IMR-90 (cell line): Measurements from ENCODE around the gene STMN3. TPM values are rescaled to one million over a fixed set of nuclear protein-coding genes. Genes with fewer than 3 reads are reported as not detected.
A peak's percentile ranks its signal among the peaks of the same experiment; 100 is the strongest.

Source experiments
- ATAC-seq: fragments of 200-7000 bp; cut with Tn5 transposase; 2 replicates; pipeline ENCODE4 v1.9.1; 2020; ENCODE audit warnings: low read depth, mild to moderate bottlenecking, moderate library complexity
- BruUV-seq: library from RNA; stranded (reverse); fragments of 400-500 nt; replicated peaks from 2 replicates; lab custom pipeline; 2021; lab: Mats Ljungman, UMichigan
- CTCF ChIA-PET: fragments of 300-600 bp; formaldehyde crosslinking; extraction: SDS; loops from one replicate; lab custom pipeline; 2021; ENCODE audit warnings: antibody characterized with exemption; lab: Yijun Ruan, JAX
- POLR2A ChIA-PET: fragments of 300-600 bp; sonication (Branson Sonifier 250); formaldehyde crosslinking; loops from one replicate; lab custom pipeline; 2022; ENCODE audit warnings: antibody characterized with exemption; ENCODE audit not compliant: unreplicated experiment; lab: Charles Lee
- DNase-seq: peaks from one replicate; pipeline ENCODE4 v3.0.0; 2013
- H2AFZ ChIP-seq: replicated peaks from 2 replicates; pipeline ENCODE3; 2013; ENCODE audit warnings: low read length, mild to moderate bottlenecking; ENCODE audit not compliant: poor library complexity
- H2AK5ac ChIP-seq: 2 replicates; pipeline ENCODE4 v1.6.1; 2013; ENCODE audit warnings: low read depth, low read length, inconsistent platforms
- H2AK9ac ChIP-seq: replicated peaks from 2 replicates; pipeline ENCODE3; 2013; ENCODE audit warnings: mild to moderate bottlenecking, low read depth, low read length, moderate library complexity; ENCODE audit not compliant: poor library complexity
- H2BK120ac ChIP-seq: 2 replicates; pipeline ENCODE4 v1.6.1; 2013; ENCODE audit warnings: low read depth, low read length, inconsistent platforms
- H2BK15ac ChIP-seq: 3 replicates; pipeline ENCODE4 v1.6.1; 2013; ENCODE audit warnings: low read depth, low read length, inconsistent platforms
- H2BK20ac ChIP-seq: 2 replicates; pipeline ENCODE4 v1.6.1; 2013; ENCODE audit warnings: low read depth, mild to moderate bottlenecking, inconsistent platforms, low read length, moderate library complexity
- H2BK5ac ChIP-seq: 2 replicates; pipeline ENCODE4 v1.6.1; 2013; ENCODE audit warnings: mild to moderate bottlenecking, low read depth, low read length, inconsistent platforms; ENCODE audit not compliant: poor library complexity, severe bottlenecking
- H3K14ac ChIP-seq: replicated peaks from 2 replicates; pipeline ENCODE4 v1.6.1; 2013; ENCODE audit warnings: low read depth, low read length, inconsistent platforms
- H3K18ac ChIP-seq: 2 replicates; pipeline ENCODE4 v1.6.1; 2013; ENCODE audit warnings: low read depth, low read length, control low read depth
- H3K23ac ChIP-seq: 2 replicates; pipeline ENCODE4 v1.6.1; 2013; ENCODE audit warnings: low read depth, low read length, inconsistent platforms
- H3K27ac ChIP-seq: 2 replicates; pipeline ENCODE4 v1.5.1; 2013; ENCODE audit warnings: mild to moderate bottlenecking, control low read depth, low read length; ENCODE audit not compliant: insufficient read depth
- H3K27me3 ChIP-seq: 2 replicates; pipeline ENCODE4 v1.6.1; 2013; ENCODE audit warnings: low read length; ENCODE audit not compliant: control insufficient read depth, insufficient read depth
- H3K36me3 ChIP-seq: 2 replicates; pipeline ENCODE4 v1.6.1; 2013; ENCODE audit warnings: low read length, mixed read lengths; ENCODE audit not compliant: control insufficient read depth, insufficient read depth
- H3K4ac ChIP-seq: 2 replicates; pipeline ENCODE4 v1.6.1; 2013; ENCODE audit warnings: low read depth, low read length, inconsistent platforms
- H3K4me1 ChIP-seq: 2 replicates; pipeline ENCODE4 v1.6.1; 2013; ENCODE audit warnings: low read length, mixed read lengths; ENCODE audit not compliant: control insufficient read depth, insufficient read depth
- H3K4me2 ChIP-seq: 2 replicates; pipeline ENCODE4 v1.6.1; 2013; ENCODE audit warnings: low read depth, mild to moderate bottlenecking, control low read depth, low read length, moderate library complexity
- H3K4me3 ChIP-seq: 2 replicates; pipeline ENCODE4 v1.5.1; 2013; ENCODE audit warnings: low read depth, mild to moderate bottlenecking, control low read depth, low read length, moderate library complexity; ENCODE audit not compliant: insufficient read depth
- H3K56ac ChIP-seq: 2 replicates; pipeline ENCODE4 v1.6.1; 2013; ENCODE audit warnings: low read length, inconsistent platforms; ENCODE audit not compliant: insufficient read depth; ENCODE audit errors: extremely low read depth
- H3K79me1 ChIP-seq, 2 experiments: 2 replicates each; pipeline ENCODE4 v1.6.1; 2013; ENCODE audit warnings: low read length in 2 of 2, inconsistent platforms in 1 of 2, low read depth in 1 of 2
- H3K9ac ChIP-seq: 2 replicates; pipeline ENCODE4 v1.6.1; 2013; ENCODE audit warnings: low read depth, low read length, control low read depth
- H3K9me1 ChIP-seq: 2 replicates; pipeline ENCODE4 v1.6.1; 2013; ENCODE audit warnings: low read length, inconsistent platforms; ENCODE audit not compliant: insufficient read depth
- H3K9me3 ChIP-seq: 2 replicates; pipeline ENCODE4 v1.6.1; 2013; ENCODE audit warnings: low read length; ENCODE audit not compliant: control insufficient read depth, insufficient read depth
- H4K20me1 ChIP-seq: 2 replicates; pipeline ENCODE4 v1.6.1; 2013; ENCODE audit warnings: low read length, inconsistent platforms; ENCODE audit not compliant: insufficient read depth
- H4K5ac ChIP-seq: 2 replicates; pipeline ENCODE4 v1.6.1; 2013; ENCODE audit warnings: mild to moderate bottlenecking, low read depth, low read length, control low read depth
- H4K8ac ChIP-seq, 2 experiments: 2 replicates each; pipeline ENCODE4 v1.6.1; 2013; ENCODE audit warnings: low read depth in 2 of 2, low read length in 2 of 2, control low read depth in 1 of 2, inconsistent platforms in 1 of 2
- H4K91ac ChIP-seq: 2 replicates; pipeline ENCODE4 v1.6.1; 2013; ENCODE audit warnings: low read depth, low read length, inconsistent platforms; ENCODE audit not compliant: insufficient read depth
- BHLHE40 ChIP-seq: fragments of 150-350 bp; IDR thresholded peaks from 2 replicates; pipeline ENCODE4 v1.6.1; 2016; ENCODE audit warnings: mild to moderate bottlenecking, low read depth, low read length
- WGBS, 2 experiments: methylation state at CpG; one replicate each; pipeline versions ENCODE4 v1.1.5 to v1.1.7; 2013; ENCODE audit warnings: missing lambda C conversion rate in 2 of 2; ENCODE audit not compliant: insufficient read length in 1 of 2; ENCODE audit errors: extremely low coverage in 2 of 2; 5-methylcytosine and 5-hydroxymethylcytosine counted together
- dilution Hi-C: fragments of 300-500 bp; cut with HindIII; formaldehyde crosslinking; loops from one replicate; pipeline ENCODE4 v1.14.3; 2018; ENCODE audit warnings: low sequenced_read_pairs; ENCODE audit not compliant: unreplicated experiment
- in situ Hi-C: fragments of 300-500 bp; cut with MboI; formaldehyde crosslinking; loops from 3 replicates; pipeline ENCODE4 v1.14.3; 2019; ENCODE audit warnings: low sequenced_read_pairs, inconsistent platforms, mixed read lengths
- intact Hi-C: fragments of 100-400 bp; cut with micrococcal nuclease; formaldehyde crosslinking; loops from 2 replicates; pipeline ENCODE4 v1.10.0; 2022
- polyA plus RNA-seq, 3 experiments: library from polyadenylated mRNA; depleted of rRNA; stranded (reverse); fragments of >200 nt; gene quantifications; 2 replicates each; pipeline ENCODE4 v1.2.3, GENCODE V29; 2012; ENCODE audit warnings: low replicate concordance in 1 of 3
- total RNA-seq: library from RNA; depleted of rRNA; stranded (reverse); fragments of >200 nt; gene quantifications from 2 replicates; pipeline ENCODE4 v1.2.3, GENCODE V29; 2012

Gene STMN3
- total and polyA plus RNA-seq, 2 of the 4 experiments (the other 2 are of a cell fraction) = 20.3 to 62.3 TPM

DNA sequence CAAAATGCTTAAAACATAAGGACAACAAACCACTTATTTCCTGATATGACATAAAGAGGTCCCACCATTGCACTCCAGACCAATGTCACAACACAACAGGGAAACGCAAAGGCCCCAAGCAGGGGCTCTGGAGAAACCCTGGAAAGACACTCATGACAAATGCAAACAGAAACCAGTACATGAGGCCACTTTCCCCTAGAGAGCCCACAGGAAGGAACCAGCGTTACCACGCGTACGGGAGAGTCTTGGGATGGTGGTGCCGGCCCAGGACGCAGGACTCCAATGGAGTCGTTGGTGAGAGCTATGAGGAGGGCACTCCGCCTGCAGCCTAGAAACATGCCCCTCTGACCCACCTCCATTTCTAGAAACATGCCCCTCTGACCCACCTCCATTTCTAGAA is 46.5 kb downstream of the STMN3 start:
- Histone ChIP-seq H3K9ac (no peak overlapping the region), H3K27ac (no peak overlapping the region), H4K91ac (no peak overlapping the region), H3K4ac (no peak overlapping the region), H2BK120ac (no peak overlapping the region), H4K20me1 (peaks cover 12% of the 10 kb centered on the region; the same call in 1 of the 2 replicates), H4K8ac (no peak overlapping the region), H3K27me3 (no peaks in the 10 kb centered on the region), H3K4me3 (no peak overlapping the region), H3K36me3 (peaks cover 14% of the 10 kb centered on the region), H2AK9ac (peak overlapping the region; percentile 37), H2BK20ac (no peak overlapping the region), H3K4me2 (no peak overlapping the region), H3K18ac (no peak overlapping the region), H3K79me1 (peaks cover 4 to 32% of the 10 kb centered on the region in 2 experiments; a peak in 2 of 4 replicates), H3K14ac (no peak overlapping the region), H2AK5ac (no peak overlapping the region), H3K9me1 (no peaks in the 10 kb centered on the region), H4K5ac (no peak overlapping the region), H2AFZ (no peak overlapping the region), H3K56ac (no peak overlapping the region), H2BK5ac (no peak overlapping the region), H3K4me1 (no peaks in the 10 kb centered on the region), H3K23ac (no peak overlapping the region), H3K9me3 (no peaks in the 10 kb centered on the region), H2BK15ac (no peak overlapping the region)
- ATAC-seq (no peak), DNase-seq (no peak)
- TF ChIP-seq BHLHE40 = no peak
- dilution Hi-C loops (no loop called here), in situ Hi-C loops (no loop called here), intact Hi-C loops (no loop called here)
- POLR2A ChIA-PET = no interaction called here
- CTCF ChIA-PET = no interaction called here
- no TSS peak for BruUV-seq
- WGBS, 2 experiments = 100% methylated on average over 1 of the region's 9 CpGs; no CpG with 5 or more reads in 1 of the 2 experiments
